ENCODE measurements around the gene EVL.

DNA sequence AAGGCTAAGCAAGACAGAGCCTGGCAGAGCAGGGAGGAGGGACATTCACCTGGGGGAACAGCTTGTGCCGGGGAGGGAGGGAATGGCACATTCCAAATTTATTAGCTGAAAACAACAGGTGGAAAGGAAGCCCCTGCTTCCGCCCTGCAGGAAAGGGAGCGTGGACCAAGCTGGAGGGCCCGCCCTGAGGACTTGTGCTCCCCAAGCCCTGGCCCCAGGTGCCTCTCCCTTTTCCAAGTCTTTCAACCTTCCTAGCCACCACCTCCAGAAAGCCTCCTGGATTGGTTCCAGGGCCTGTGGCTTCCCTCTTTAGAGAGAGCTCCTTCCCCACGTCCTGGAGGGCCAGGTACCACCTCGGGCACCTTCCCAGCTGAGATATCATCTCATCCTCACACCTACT is 91.6 kb downstream of the EVL start:
- TF ChIP-seq, protein P1, sequence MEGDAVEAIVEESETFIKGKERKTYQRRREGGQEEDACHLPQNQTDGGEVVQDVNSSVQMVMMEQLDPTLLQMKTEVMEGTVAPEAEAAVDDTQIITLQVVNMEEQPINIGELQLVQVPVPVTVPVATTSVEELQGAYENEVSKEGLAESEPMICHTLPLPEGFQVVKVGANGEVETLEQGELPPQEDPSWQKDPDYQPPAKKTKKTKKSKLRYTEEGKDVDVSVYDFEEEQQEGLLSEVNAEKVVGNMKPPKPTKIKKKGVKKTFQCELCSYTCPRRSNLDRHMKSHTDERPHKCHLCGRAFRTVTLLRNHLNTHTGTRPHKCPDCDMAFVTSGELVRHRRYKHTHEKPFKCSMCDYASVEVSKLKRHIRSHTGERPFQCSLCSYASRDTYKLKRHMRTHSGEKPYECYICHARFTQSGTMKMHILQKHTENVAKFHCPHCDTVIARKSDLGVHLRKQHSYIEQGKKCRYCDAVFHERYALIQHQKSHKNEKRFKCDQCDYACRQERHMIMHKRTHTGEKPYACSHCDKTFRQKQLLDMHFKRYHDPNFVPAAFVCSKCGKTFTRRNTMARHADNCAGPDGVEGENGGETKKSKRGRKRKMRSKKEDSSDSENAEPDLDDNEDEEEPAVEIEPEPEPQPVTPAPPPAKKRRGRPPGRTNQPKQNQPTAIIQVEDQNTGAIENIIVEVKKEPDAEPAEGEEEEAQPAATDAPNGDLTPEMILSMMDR (IDR thresholded peaks at IDR 0.05; ENCODE audit: insufficient read depth, low read length): no peak
- no peak for TF ChIP-seq GABPA (IDR thresholded peaks at IDR 0.05; ENCODE audit: low read depth)

Data from HL-60 (cell line).